ENCODE measurements around the gene TULP4.

DNA sequence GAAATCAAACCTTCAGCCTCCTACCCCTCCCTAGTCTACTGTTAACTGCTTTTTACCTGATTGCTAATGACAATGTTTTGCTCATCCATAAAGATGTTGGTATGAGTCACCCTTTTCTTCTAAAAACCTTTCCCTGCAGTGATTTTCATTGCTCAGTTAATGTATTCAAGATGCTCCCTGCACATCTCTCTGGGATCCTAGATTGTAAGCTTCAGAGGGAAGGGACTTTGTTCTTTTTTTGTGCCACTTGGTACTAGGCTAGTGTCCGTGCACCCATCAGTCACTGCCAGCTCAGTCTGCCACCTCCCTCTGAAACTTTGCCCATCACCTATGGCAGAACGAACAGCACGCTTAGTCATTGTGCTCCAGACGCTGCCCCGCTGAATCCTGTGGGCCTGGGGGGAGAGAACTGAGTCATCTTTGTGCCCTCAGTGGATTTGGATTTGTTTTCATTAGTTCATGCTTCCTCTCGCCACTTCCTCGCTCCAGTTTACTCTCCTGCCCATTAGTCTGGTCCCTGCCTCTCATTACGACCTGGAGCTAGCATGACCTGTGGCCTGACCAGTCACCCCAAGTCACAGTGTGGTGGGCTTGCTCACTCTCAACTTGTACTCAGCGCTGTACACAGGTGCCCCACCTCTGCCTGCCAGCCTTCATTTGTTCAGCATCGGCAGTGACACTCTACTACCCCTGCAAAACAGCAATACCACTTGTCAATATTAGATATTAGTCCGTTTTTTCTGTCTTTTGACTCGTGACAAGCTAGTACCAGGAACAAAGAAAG is 169.6 kb downstream of the TULP4 start:
- TF ChIP-seq, protein P1, sequence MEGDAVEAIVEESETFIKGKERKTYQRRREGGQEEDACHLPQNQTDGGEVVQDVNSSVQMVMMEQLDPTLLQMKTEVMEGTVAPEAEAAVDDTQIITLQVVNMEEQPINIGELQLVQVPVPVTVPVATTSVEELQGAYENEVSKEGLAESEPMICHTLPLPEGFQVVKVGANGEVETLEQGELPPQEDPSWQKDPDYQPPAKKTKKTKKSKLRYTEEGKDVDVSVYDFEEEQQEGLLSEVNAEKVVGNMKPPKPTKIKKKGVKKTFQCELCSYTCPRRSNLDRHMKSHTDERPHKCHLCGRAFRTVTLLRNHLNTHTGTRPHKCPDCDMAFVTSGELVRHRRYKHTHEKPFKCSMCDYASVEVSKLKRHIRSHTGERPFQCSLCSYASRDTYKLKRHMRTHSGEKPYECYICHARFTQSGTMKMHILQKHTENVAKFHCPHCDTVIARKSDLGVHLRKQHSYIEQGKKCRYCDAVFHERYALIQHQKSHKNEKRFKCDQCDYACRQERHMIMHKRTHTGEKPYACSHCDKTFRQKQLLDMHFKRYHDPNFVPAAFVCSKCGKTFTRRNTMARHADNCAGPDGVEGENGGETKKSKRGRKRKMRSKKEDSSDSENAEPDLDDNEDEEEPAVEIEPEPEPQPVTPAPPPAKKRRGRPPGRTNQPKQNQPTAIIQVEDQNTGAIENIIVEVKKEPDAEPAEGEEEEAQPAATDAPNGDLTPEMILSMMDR (IDR thresholded peaks at IDR 0.05), result no peak
- TF ChIP-seq POLR2AphosphoS5 (IDR thresholded peaks at IDR 0.05), result no peak
- no peak for TF ChIP-seq POLR2A (IDR thresholded peaks at IDR 0.05)
